DLD1 (cell line): Measurements from ENCODE around the gene TRAF5.
"Not testable (repeated sequence)": the region's sequence is repeated elsewhere in the genome, so short reads cannot be mapped to it uniquely, and the experiment has no call there.

ENCODE experiments used
- in situ Hi-C: cut with HindIII; loops from 2 replicates; pipeline ENCODE4 v1.10.0; 2017; ENCODE audit warnings: low sequenced_read_pairs

TRAF5 gene

GRCh38 chr1:211416628-211417323, 90.1 kb downstream of the TRAF5 start:
- in situ Hi-C loops: not testable (repeated sequence)

- in situ Hi-C loops: no loop called here
Measured at GRCh38 chr1:211420389-211420788, 93.8 kb downstream of the TRAF5 start.

GRCh38 chr1:211420845-211421454, 94.3 kb downstream of the TRAF5 start:
- in situ Hi-C loops: no loop called here

- in situ Hi-C loops: no loop called here
Measured at GRCh38 chr1:211424018-211424417, 97.4 kb downstream of the TRAF5 start.
